ENCODE measurements around the gene WDR86. TPM values are rescaled to one million over a fixed set of nuclear protein-coding genes. Genes with fewer than 3 reads are reported as not detected.

WDR86 gene
- total RNA-seq, 4 donors from 2014 or later: 5.4 to 11.8 (median 9.6) TPM

- no peaks in the 10 kb centered on the region for H3K36me3 ChIP-seq
- peaks cover 3 to 19% (median 16%) of the 10 kb centered on the region in 4 donors for H3K4me1 ChIP-seq
- DNase-seq (ENCODE audit: extremely low spot score): no peak
- H3K4me3 ChIP-seq: no peak overlapping the region
- no peak for TF ChIP-seq EP300 (IDR thresholded peaks at IDR 0.05)
- peaks cover 0 to 22% (median 10%) of the 10 kb centered on the region in 4 donors for H3K9me3 ChIP-seq
- 93% methylated on average over 5 of the region's 5 CpGs for WGBS
- no peaks in the 10 kb centered on the region for H3K27me3 ChIP-seq
- intact Hi-C loops (cut with DNase I): no loop called here
- H3K27ac ChIP-seq (replicated peaks in 1 of 4): no peak overlapping the region
Observed at GRCh38 chr7:151422212-151422611, 12.4 kb upstream of the WDR86 start.

DNA sequence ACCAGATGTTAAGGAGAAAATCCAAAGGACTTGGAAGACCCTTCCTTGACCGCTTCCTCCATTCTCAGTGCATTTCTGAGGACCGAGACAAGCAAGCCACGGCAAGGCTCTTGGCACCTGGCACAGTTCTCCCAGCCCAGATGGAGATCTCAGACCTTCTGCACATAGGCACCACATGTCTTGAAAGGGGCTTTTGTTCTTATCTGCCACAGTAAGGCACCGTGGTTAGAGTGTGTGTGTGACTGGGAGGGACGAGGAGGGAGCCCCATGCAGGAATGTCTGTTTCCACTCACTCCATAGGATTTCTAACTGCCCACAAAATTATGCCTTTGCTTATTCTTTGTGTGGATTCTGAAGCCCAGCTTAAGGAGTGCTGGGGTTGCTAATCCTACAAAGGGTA lies 10.3 kb upstream of the WDR86 start:
- DNase-seq (ENCODE audit: extremely low spot score): no peak
- Histone ChIP-seq H3K36me3 (no peaks in the 10 kb centered on the region), H3K9me3 (peaks cover 0 to 22% (median 10%) of the 10 kb centered on the region in 4 donors), H3K27me3 (no peaks in the 10 kb centered on the region), H3K4me1 (no peaks in the 10 kb centered on the region), H3K4me3 (no peak overlapping the region), H3K27ac (replicated peaks in 1 of 4) (no peak overlapping the region)
- intact Hi-C loops (cut with DNase I): no loop called here
- TF ChIP-seq, protein P1, sequence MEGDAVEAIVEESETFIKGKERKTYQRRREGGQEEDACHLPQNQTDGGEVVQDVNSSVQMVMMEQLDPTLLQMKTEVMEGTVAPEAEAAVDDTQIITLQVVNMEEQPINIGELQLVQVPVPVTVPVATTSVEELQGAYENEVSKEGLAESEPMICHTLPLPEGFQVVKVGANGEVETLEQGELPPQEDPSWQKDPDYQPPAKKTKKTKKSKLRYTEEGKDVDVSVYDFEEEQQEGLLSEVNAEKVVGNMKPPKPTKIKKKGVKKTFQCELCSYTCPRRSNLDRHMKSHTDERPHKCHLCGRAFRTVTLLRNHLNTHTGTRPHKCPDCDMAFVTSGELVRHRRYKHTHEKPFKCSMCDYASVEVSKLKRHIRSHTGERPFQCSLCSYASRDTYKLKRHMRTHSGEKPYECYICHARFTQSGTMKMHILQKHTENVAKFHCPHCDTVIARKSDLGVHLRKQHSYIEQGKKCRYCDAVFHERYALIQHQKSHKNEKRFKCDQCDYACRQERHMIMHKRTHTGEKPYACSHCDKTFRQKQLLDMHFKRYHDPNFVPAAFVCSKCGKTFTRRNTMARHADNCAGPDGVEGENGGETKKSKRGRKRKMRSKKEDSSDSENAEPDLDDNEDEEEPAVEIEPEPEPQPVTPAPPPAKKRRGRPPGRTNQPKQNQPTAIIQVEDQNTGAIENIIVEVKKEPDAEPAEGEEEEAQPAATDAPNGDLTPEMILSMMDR (IDR thresholded peaks at IDR 0.05): no peak
- TF ChIP-seq POLR2A (IDR thresholded peaks at IDR 0.05; ENCODE audit: low read depth) (no peak), POLR2AphosphoS5 (IDR thresholded peaks at IDR 0.05) (no peak), EP300 (IDR thresholded peaks at IDR 0.05) (no peak)
- 91% methylated on average over 5 of the region's 5 CpGs for WGBS

DNA sequence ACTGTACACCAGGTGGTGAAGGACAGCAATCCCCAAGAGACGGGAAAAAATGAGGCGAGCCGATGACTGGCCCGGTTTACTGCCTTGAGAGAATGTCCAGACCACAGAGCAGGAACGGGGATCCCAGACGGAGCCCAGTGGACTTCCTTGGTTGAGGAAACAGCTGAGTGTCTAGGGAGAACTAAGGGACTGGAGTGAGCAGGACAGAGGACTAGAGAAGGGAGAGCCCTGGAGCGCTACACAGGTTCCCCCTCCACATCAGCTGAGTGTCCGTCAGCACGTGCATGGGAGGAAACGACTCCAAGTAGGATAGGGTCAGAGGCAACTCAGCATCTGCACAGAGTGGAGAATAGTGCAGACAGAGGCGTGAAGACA lies 7.1 kb upstream of the WDR86 start:
- peaks cover 0 to 15% (median 10%) of the 10 kb centered on the region in 4 donors for H3K9me3 ChIP-seq
- no peak overlapping the region for H3K27ac ChIP-seq (replicated peaks in 1 of 4)
- no peak overlapping the region for H3K4me3 ChIP-seq
- H3K4me1 ChIP-seq: no peaks in the 10 kb centered on the region
- no peak for DNase-seq (ENCODE audit: extremely low spot score)
- H3K36me3 ChIP-seq: no peaks in the 10 kb centered on the region
- H3K27me3 ChIP-seq: peaks cover 0 to 8% (median 0%) of the 10 kb centered on the region in 4 donors
- 59% methylated on average over 11 of the region's 11 CpGs for WGBS
- no peak for TF ChIP-seq POLR2A (IDR thresholded peaks at IDR 0.05; ENCODE audit: low read depth)
- TF ChIP-seq, protein P1 (IDR thresholded peaks at IDR 0.05): no peak
- no peak for TF ChIP-seq EP300 (IDR thresholded peaks at IDR 0.05)
- no peak for TF ChIP-seq POLR2AphosphoS5 (IDR thresholded peaks at IDR 0.05)
- intact Hi-C loops (cut with DNase I): no loop called here

- H3K27me3 ChIP-seq: peaks cover 0 to 14% (median 0%) of the 10 kb centered on the region in 4 donors
- no peak for DNase-seq (ENCODE audit: extremely low spot score)
- no peaks in the 10 kb centered on the region for H3K36me3 ChIP-seq
- 76% methylated on average over 9 of the region's 10 CpGs for WGBS
- H3K4me3 ChIP-seq: no peak overlapping the region
- no peak for TF ChIP-seq POLR2AphosphoS5 (IDR thresholded peaks at IDR 0.05)
- TF ChIP-seq POLR2A (IDR thresholded peaks at IDR 0.05; ENCODE audit: low read depth): no peak
- TF ChIP-seq, protein P1 (IDR thresholded peaks at IDR 0.05): no peak
- no peak for TF ChIP-seq EP300 (IDR thresholded peaks at IDR 0.05)
- no peak overlapping the region for H3K27ac ChIP-seq (replicated peaks in 1 of 4)
- H3K4me1 ChIP-seq: no peaks in the 10 kb centered on the region
- H3K9me3 ChIP-seq: peaks cover 0 to 11% (median 10%) of the 10 kb centered on the region in 4 donors
- intact Hi-C loops (cut with DNase I): no loop called here
Observed at GRCh38 chr7:151416112-151416940, 6.5 kb upstream of the WDR86 start.

DNA sequence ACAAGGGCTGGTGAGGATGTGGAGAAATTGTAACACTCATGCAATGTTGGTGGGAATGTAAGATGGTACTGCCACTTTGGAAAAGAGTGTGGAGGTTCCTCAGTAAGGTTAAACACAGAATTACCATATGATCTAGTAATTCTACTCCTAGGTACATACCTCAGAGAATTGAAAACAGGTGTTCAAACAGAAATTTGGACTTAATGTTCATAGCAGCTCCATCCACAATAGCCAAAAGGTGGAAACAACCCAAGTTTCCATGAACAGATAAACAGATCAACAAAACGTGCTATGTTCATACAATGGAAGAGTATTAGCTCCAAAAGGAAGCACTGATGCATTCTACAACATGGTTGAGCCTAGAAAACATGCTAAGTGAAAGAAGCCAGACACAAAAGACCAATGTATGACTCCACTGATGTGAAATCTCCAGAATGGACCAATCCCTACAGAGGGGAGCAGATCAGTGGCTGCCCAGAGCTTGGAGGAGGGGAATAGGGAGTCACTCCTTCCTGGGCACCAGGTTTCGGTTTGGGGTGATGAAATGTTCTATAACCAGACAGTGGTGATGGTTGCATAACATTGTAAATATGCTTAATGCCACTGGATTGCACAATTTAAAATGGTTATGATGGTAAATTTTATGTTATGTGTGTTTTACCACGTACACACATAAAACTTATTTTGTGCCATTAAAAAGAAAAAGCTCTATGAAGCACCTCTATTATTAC lies 5.7 kb upstream of the WDR86 start:
- no peak for DNase-seq (ENCODE audit: extremely low spot score)
- 71% methylated on average over 3 of the region's 3 CpGs for WGBS
- intact Hi-C loops (cut with DNase I): no loop called here
- no peaks in the 10 kb centered on the region for H3K36me3 ChIP-seq
- peaks cover 0 to 11% (median 10%) of the 10 kb centered on the region in 4 donors for H3K9me3 ChIP-seq
- H3K27me3 ChIP-seq: peaks cover under 1 to 22% (median 5%) of the 10 kb centered on the region in 4 donors
- H3K27ac ChIP-seq (replicated peaks in 1 of 4): no peak overlapping the region
- no peak overlapping the region for H3K4me3 ChIP-seq
- H3K4me1 ChIP-seq: peaks cover 0 to 4% (median 3%) of the 10 kb centered on the region in 4 donors
- TF ChIP-seq EP300 (IDR thresholded peaks at IDR 0.05) (no peak), POLR2A (IDR thresholded peaks at IDR 0.05; ENCODE audit: low read depth) (no peak), POLR2AphosphoS5 (IDR thresholded peaks at IDR 0.05) (no peak)
- TF ChIP-seq, protein P1 (IDR thresholded peaks at IDR 0.05): no peak

All from esophagus muscularis mucosa (tissue), 4 donors.